Testis (tissue), 2 donors: ENCODE measurements around the gene SLC22A12.

Source experiments
- POLR2A ChIP-seq: fragments of 450-650 bp; IDR thresholded peaks from one replicate; pipeline ENCODE4 v1.6.1; 2017; ENCODE audit warnings: antibody characterized with exemption, mild to moderate bottlenecking, moderate library complexity
- TF ChIP-seq, protein P1 (sequence below), 3 experiments: fragments of 450-650 bp in 2 of 3; fragments of 200-600 bp in 1 of 3; sonication (generic) in 1 of 3; IDR thresholded peaks; one replicate each; pipeline ENCODE4 v1.5.1; 2016 to 2019; ENCODE audit warnings: antibody characterized with exemption in 3 of 3, mild to moderate bottlenecking in 2 of 3, moderate library complexity in 1 of 3

DNA sequence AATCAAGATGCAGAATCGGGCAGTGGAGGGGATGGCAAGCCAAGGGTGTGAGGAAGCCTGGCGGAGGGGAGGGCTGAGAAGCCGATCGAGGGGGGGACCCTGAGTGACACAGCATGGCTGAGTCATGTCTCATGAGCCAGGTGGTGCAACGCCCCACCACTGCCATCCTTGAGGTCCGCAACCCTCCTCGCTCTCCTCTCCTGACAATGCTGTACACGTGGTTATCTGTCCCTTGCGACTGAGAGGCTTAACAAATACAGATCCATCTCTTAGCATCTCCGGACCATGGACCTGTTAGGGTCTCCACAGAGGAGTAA lies 14.2 kb downstream of the SLC22A12 start:
- no peak for TF ChIP-seq POLR2A
- TF ChIP-seq, protein P1, sequence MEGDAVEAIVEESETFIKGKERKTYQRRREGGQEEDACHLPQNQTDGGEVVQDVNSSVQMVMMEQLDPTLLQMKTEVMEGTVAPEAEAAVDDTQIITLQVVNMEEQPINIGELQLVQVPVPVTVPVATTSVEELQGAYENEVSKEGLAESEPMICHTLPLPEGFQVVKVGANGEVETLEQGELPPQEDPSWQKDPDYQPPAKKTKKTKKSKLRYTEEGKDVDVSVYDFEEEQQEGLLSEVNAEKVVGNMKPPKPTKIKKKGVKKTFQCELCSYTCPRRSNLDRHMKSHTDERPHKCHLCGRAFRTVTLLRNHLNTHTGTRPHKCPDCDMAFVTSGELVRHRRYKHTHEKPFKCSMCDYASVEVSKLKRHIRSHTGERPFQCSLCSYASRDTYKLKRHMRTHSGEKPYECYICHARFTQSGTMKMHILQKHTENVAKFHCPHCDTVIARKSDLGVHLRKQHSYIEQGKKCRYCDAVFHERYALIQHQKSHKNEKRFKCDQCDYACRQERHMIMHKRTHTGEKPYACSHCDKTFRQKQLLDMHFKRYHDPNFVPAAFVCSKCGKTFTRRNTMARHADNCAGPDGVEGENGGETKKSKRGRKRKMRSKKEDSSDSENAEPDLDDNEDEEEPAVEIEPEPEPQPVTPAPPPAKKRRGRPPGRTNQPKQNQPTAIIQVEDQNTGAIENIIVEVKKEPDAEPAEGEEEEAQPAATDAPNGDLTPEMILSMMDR (IDR thresholded peaks at IDR 0.05): no peak
